Stimulated activated naive CD8-positive, alpha-beta T cell treated with anti-CD3 and anti-CD28 coated beads, Interleukin-15, Interleukin-2, amounts not matched to agents 100 U/mL and 50 U/mL, for 24 hours (primary cell): ENCODE measurements around the gene IPP.
"Not testable (repeated sequence)": the region's sequence is repeated elsewhere in the genome, so short reads cannot be mapped to it uniquely, and the experiment has no call there.

Source experiments
- ATAC-seq: fragments of 150-1000 bp; cut with Tn5 transposase; one replicate; pipeline ENCODE4 v1.10.0; 2021
- DNase-seq: peaks from one replicate; pipeline ENCODE4 v3.0.0; 2021

The IPP gene

DNA sequence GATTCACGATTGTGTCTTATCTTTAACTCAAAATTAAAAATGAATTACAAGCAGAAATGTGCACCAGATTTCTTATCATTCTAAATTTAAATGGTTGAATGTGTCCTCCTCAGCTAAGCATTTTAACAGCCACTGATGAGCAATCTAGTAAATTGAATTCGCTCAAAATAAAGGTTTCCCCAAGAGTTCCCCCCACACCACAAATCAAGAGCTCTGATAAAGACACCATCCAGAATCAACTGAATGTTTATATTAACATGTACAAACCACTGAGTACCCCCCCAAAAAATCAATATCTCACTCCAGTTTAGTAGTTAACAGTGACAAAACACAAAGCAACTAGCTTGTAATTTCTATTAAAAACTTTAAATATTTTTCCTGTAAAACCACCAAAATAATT lies 66.1 kb downstream of the IPP start:
- ATAC-seq, result no peak
- no peak for DNase-seq

DNA sequence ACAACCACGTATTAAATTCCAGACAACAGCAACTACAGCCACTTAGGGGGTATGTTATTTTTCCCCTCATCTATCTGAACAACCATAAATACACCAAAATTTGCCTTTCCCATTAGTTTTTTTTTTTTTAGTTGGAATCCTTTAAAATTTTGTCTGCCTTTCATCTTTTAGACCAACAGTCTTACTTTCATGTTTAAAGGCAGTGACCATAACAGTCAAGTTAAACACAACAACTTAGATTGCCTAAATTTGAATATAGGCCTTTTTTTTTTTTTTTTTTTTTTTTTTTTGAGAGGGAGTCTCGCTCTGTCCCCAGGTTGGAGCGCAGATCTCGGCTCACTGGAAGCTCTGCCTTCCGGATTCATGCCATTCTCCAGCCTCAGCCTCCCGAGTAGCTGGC lies 67.5 kb downstream of the IPP start:
- DNase-seq, result no peak
- ATAC-seq, result no peak

DNA sequence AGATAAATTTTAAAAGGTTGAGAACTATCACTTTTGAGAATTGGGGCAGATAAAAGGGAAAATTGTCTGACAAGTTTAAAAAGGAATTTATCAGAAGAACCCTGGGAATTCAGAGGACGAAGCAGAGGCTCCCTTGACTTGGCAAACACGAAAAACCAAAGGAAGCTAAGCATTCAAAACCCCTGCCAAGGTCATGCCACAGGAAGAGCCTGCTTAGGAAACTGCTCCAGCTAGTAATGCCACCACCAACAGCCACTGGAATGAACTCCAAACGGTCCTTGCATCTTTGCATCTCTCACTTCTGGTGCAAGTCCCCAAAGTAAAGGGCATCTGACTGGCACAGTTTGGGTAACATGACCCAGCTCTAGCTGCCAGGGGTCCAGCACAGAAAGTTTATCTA lies 71.3 kb downstream of the IPP start:
- no peak for ATAC-seq
- no peak for DNase-seq

DNA sequence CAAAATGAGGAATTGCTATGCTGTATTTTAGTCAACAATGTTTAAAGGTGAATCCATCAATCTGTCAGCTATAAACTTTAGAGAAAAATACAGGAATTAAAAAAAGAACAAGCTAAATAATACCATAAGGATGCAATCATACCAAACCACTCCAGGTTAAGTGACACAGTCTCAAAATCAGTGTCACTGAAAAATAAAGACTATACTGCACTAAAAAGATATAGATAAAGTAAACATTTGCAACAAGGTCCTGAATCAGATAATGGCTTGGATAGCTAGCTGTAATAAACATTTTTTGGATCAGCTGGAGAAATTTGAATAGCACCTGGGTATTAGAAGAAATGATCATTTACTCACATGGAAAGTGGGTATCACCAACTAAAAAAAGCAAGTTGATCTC lies 72.0 kb downstream of the IPP start:
- ATAC-seq (no peak), DNase-seq (no peak)

DNA sequence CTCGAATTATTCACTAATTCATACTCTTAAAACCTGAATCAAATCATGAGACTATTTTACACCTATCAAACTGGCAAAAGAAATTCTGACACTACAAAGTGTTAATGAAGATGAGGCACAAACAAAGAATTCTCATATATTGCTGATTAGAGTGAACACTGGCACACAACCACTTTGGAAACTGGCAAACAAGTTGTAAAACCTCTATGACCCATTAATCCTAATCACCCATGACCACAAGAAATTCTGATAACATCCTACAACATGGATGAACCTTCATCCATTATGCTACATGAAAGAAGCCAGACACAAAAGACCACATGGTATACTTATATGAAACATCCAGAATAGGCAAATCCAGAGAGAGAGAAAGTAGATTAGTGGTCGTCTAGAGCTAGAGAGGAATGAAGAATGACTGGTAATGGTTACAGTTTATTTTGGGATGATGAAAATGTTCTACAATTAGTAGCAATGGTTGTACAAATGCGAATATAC lies 72.7 kb downstream of the IPP start:
- no peak for ATAC-seq
- no peak for DNase-seq

DNA sequence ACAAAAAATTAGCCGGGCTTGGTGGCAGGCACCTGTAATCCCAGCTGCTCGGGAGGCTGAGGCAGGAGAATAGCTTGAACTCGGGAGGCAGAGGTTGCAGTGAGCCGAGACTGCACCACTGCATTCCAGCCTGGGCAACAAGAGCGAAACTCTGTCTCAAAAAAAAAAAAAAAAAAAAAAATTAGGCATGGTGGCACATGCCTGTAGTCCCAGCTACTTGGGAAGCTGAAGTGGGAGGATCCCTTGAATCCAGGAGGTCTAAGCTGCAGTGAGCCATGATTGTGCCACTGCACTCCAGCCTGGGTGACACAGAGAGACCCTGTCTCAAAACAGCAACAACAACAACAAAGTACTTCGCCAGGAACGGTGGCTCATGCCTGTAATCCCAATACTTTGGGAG lies 73.9 kb downstream of the IPP start:
- ATAC-seq, DNase-seq: not testable (repeated sequence)

DNA sequence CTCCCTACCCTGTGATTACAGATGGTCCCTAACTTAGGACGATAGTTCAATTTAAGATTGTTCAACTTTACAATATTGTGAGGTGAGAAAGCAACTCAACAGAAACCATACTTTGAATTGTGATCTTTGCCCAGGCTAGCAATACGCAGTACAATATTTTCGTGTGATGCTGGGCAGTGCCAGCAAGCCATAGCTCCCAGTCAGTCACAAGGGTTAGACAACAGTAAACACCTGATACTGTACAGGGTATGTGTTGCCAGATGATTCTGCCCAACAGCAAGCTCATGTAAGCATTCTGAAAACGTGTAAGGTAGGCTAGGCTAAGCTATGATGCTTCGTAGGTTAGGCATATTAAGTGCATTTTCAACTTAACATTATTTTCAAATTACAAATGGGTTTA lies 76.0 kb downstream of the IPP start:
- DNase-seq (no peak), ATAC-seq (no peak)

DNA sequence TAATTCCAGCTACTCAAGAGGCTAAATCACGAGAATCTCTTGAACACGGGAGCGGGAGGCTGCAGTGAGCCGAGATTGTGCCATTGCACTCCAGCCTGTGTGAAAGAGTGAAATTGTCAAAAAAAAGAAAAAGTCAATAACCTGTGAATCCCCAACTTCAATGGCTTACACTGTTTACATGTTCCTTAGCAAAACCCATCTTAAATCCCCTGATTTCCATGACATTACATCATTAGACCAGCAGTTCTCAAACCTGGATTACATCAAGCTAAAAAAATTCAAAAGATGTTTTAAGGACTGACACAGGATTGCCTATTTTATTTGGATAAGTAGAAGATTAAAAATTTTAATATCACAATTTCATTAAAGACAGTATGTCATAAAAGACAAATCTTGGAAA lies 76.5 kb downstream of the IPP start:
- ATAC-seq, result no peak
- DNase-seq, result no peak

DNA sequence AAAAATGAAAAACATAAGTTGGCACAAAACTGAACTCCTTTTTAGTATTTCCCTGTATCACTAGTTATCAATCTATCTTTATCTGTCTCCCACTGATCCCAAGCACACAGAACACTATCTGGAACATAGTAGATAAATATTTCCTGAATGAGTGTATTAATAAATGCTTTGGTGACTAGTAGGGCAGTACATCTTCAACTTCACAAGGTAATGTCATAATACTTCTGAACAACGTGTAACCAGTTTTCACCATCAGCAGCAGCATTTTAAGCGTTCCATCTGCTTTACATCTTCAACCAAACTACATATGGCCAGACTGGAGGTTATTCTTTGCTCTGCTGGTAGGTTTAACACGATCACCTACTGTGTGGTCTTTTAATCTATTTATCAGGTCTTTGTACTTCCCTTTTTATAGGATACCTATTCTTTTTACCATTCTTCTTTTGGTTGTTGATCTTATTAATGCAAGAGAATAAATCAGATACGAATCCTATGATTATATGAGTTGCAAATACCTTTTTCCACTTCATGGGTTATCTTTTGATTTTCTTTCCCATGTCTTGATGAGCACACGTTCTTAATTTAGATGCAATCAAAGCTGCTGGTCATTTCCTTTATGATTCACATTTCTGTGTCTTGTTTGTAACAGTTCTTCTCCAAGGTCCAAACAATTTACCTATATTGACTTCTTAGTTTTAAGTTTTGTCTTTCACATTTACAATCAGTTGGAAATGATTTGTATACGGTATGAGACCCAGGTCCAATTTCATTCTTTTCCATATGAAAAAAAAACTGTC lies 80.4 kb downstream of the IPP start:
- DNase-seq, result no peak

DNA sequence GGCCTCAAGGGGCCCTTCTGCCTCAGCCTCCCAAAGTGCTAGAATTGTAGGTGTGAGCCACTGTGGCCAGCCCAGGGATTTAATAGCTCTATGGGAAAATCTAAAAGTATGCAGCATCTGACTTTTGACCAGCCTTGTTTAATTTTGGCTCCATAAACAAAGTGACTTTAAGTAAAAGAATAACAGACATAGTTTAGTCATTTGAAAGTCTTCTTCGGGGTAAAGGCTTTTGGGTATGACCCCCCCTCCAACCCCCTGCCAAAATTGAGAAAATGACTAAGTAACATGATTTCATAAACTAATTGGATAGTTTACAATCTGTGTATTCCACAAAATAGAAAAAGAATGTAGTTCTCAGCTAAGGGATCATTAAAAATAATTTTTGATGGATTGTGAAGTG lies 81.1 kb downstream of the IPP start:
- no peak for DNase-seq
- no peak for ATAC-seq

More for the DNA sequence above, 80.4 kb downstream of the IPP start:
- ATAC-seq, result no peak

DNA sequence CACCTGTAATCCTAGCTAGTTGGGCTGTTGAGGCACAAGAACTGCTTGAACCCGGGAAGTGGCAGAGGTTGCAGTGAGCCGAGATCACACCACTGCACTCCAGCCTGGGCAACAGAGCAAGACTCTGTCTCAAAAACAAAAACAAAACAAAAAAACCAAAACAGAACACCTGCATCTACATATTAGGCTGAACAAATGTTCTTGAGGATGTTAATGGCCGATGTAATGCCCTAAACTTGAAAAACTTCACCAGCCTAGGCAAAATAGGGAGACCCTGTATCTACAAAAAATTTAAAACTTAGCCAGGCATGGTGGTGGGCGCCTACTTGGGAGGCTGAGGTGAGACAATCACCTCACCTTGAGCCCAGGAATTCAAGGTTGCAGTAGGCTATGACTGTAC lies 81.9 kb downstream of the IPP start:
- DNase-seq, result no peak
- no peak for ATAC-seq

DNA sequence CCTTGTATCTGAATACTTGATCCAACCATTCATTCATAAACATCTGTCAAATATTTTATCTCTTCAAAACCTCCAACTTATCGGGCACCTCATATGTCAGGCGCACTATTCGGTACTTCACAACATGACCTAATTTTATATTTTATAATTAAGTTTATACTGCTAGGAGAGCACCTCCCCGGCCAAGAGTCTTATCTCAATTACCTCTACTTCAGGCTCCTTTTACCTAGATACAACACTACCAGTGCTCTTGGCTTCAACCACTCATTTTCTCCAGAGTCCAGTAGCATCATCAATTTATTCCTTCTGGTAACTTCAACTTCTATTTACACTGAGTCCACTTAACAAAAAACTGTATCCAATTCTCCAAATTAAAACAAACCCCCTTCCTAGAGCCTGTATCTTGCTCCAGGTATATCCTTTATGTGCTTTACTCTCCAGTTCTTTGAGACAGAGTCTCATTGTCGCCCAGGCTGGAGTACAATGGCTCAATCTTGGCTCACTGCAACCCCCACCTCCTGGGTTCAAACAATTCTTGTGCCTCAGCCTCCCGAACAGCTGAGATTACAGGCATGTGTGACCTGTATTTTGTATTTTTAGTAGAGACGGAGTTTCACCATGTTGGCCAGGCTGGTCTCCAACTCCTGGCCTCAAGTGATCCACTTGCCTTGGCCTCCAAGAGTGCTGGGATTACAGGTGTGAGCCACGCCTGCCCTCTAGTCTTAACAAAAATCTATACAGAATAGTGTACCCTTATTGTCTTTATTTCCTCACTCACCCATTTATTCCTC lies 82.9 kb downstream of the IPP start:
- ATAC-seq (no peak), DNase-seq (no peak)

DNA sequence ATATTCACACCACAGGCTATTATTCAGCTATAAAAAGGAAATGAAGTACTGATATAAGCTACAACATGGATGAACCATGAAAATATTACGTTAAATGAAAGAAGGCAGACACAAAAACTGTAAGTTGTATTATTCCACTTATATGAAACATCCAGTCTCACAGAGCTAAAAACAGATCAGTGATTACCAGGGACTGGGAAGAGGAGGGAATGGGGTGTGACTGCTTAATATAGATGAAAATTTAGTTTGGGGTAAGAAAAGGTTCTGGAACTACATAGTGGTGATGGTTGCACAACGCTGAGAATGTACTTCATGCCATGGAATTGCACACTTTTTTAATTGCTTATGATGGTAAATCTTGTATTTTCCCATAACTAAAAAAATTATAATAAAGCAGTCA lies 83.6 kb downstream of the IPP start:
- ATAC-seq, result no peak

DNA sequence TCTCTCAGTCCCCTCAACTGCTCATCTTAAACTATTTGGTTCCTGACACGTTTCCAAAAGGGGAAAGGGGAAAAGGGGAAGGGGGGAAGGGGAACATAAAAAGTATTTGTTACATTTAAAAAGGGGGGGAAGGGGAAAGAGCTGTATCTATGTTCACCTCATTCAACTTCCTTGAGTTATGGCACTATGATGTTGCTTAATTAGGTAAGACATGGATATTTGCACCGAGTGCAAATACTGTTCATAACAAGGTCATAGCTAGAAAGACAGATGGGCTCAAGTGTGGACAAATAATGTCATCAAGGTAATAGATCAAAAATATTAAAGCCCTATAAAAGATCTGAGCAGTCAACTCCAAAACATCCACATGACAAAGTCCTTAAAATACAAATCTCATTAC lies 90.1 kb downstream of the IPP start:
- DNase-seq, result no peak
- ATAC-seq, result no peak

More for the DNA sequence above, 83.6 kb downstream of the IPP start:
- no peak for DNase-seq

DNA sequence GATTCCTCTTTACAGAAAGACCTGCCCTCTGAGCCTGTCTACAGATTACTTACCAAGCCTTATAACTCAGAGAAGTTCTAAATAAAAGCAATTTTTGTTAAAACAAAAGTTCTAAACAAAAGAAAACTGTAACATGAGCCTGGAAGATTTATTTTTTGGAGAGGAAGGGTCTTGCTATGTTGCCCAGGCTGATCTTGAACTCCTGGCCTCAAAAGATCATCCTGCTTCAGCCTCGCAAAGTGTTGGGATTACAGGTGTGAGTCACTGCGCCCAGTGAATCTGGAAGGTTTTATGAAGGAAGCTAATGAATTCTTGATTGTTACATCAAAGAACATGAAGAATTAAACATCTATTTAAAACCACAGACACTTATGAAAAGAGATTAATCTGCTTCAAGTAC lies 91.2 kb downstream of the IPP start:
- DNase-seq, result no peak
- no peak for ATAC-seq

DNA sequence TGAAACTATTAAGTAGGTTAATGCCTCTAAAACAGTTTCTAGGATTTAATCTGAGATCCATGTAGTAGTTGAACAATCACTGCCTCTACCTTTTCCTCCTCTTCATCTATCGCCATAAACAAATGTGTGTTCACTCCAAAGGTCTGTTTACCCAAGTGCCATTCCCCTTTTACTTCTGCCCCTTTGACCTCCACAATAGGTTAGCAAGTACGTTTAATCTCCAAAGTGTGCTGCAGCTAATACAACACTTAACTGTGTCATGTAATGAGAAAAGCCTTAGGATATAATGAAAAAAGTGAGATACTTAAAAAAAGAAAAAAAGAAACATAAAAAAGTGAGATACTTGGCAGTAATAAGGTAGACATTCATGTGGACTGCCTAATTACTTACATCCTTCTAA lies 92.3 kb downstream of the IPP start:
- DNase-seq, result no peak
- ATAC-seq, result no peak

DNA sequence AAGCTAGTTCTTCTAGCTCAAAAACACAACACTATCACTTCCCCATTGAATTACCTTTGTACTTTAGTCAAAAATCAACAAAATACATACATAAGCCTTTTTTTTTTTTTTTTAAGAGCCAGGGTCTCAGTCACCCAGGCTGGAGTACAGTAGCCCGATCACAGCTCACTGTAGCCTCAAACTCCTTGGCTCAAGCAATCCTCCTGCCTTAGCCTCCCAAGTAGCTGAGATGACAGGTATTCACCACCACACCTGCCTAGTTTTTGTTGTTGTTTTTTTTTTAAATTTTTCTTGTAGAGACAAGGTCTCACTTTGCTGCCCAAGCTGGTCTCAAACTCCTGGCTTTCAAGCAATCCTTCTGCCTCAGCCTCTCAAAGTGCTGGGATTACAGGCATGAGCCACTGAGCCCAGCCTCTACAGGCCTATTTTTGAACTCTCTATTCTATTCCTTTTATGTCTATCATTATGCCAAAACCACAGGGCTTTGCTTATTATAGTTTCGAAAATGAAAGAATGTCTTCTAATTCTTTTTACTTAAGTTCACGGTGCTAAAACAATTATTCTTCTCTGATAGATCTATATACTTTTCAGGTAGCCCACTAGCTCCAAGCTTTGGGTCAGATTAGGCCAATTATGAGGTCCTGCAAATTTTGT lies 93.8 kb downstream of the IPP start:
- no peak for ATAC-seq

DNA sequence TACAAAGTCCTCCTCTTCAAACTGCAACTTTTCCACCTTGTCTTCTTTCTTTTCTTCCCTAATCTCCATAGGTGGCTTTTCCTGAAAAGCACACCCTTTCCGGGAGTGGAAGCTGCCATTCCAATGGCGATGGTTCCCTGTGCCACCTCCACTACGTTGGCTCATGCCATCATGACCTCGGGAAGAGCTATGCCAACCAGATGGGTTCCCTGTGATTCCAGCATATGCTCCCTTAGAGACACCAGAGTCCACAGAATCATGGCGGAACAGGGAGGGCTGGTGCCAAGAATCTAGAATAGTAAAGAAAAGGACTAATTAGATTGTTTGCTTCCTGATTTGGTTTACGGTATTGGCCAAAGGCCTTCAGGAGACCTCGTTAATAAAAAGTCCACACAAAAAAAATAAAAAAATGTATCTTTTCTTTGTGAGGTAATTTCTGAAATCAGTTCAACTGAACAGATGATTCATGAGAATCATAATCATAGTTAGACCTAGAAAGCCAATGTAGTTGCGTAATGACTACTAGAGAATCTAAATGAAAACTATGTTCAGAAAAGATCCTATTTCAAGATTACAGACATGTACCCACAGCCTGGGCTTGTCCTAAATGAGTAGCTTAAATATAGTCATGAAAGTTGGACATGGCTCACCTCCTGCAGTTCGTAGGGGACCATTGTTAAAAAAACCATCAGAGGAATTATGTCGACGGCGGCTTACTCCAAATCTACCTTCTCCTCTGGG lies 95.7 kb downstream of the IPP start:
- ATAC-seq (no peak), DNase-seq (no peak)

More for the DNA sequence above, 93.8 kb downstream of the IPP start:
- no peak for DNase-seq
